K562 (cell line): ENCODE measurements around the gene CEMIP.

Experiments
- ARHGAP35 ChIP-seq: fragments of 450-650 bp; IDR thresholded peaks from 2 replicates; pipeline ENCODE4 v1.6.1; 2018; ENCODE audit not compliant: partially characterized antibody
- CBX5 ChIP-seq: IDR thresholded peaks from 2 replicates; pipeline ENCODE4 v1.6.1; 2014; ENCODE audit warnings: low read depth, borderline replicate concordance
- CHD1 ChIP-seq: fragments of 200-600 bp; sonication (generic); IDR thresholded peaks from one replicate; pipeline ENCODE4 v1.6.1; 2012; ENCODE audit warnings: mild to moderate bottlenecking, moderate library complexity, low read length, inconsistent platforms
- FOS ChIP-seq: IDR thresholded peaks from 3 replicates; pipeline ENCODE4 v1.6.1; 2011; ENCODE audit not compliant: insufficient read length; ENCODE audit errors: extremely low read depth
- MTA3 ChIP-seq: fragments of 450-650 bp; formaldehyde crosslinking; IDR thresholded peaks from 2 replicates; pipeline ENCODE4 v1.6.1; 2017; ENCODE audit warnings: mild to moderate bottlenecking, borderline replicate concordance
- POLR2A ChIP-seq: fragments of 450-650 bp; conservative IDR thresholded peaks from 2 replicates; pipeline ENCODE4 v1.6.1; 2016
- POLR2AphosphoS2 ChIP-seq: IDR thresholded peaks from 2 replicates; pipeline ENCODE4 v1.6.1; 2012; ENCODE audit warnings: low read length, improper control_type of control experiment
- TAF1 ChIP-seq: IDR thresholded peaks from 2 replicates; pipeline ENCODE4 v1.6.1; 2011; ENCODE audit warnings: mild to moderate bottlenecking, low read length, moderate library complexity; ENCODE audit not compliant: insufficient read depth, control insufficient read depth, severe bottlenecking; ENCODE audit errors: extremely low read depth
- ZNF253 ChIP-seq: fragments of 250-450 bp; sonication (Bioruptor Pico); conservative IDR thresholded peaks from 2 replicates; pipeline ENCODE4 v1.6.1; 2021; ENCODE audit warnings: mild to moderate bottlenecking
- TF ChIP-seq, protein P1 (sequence below): sonication (generic); formaldehyde crosslinking; IDR thresholded peaks from 2 replicates; pipeline ENCODE4 v1.9.0; 2022; ENCODE audit warnings: mild to moderate bottlenecking, missing genetic modification reagents
- TF ChIP-seq, protein P2 (sequence below), 3 experiments: IDR thresholded peaks in 2 of 3; conservative IDR thresholded peaks in 1 of 3; 2 replicates each; pipeline ENCODE4 v1.5.1; 2011 to 2012; ENCODE audit warnings: low read length in 3 of 3, mild to moderate bottlenecking in 3 of 3, control low read depth in 2 of 3, improper control_type of control experiment in 1 of 3, inconsistent platforms in 1 of 3, low read depth in 1 of 3, mixed read lengths in 1 of 3, moderate library complexity in 1 of 3; ENCODE audit not compliant: insufficient read depth in 2 of 3

DNA sequence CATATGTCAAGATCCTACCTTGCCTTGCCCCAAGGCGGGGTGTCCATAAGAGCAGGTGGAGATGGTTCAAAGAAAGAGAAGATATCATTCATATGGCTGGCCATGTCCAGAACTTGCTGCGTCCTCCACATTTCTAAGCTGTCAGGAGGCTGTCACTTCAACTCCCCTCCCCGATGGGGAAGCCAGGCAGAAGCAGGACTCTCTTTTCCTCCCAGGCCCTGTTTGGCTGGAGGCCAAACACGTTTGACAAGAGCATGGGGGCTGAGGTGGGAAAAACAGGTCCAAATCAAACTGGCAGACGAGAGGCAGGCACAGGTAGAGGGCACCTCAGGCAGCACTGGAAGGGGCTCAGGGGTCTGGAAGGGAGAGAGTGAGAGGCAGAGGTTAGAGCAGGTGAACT, 172.8 kb downstream of the CEMIP start:
- TF ChIP-seq CHD1: no peak
- TF ChIP-seq, protein P1, sequence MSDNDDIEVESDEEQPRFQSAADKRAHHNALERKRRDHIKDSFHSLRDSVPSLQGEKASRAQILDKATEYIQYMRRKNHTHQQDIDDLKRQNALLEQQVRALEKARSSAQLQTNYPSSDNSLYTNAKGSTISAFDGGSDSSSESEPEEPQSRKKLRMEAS: no peak
- TF ChIP-seq TAF1: no peak
- TF ChIP-seq ARHGAP35: no peak
- no peak for TF ChIP-seq MTA3
- no peak for TF ChIP-seq FOS
- TF ChIP-seq, protein P2, sequence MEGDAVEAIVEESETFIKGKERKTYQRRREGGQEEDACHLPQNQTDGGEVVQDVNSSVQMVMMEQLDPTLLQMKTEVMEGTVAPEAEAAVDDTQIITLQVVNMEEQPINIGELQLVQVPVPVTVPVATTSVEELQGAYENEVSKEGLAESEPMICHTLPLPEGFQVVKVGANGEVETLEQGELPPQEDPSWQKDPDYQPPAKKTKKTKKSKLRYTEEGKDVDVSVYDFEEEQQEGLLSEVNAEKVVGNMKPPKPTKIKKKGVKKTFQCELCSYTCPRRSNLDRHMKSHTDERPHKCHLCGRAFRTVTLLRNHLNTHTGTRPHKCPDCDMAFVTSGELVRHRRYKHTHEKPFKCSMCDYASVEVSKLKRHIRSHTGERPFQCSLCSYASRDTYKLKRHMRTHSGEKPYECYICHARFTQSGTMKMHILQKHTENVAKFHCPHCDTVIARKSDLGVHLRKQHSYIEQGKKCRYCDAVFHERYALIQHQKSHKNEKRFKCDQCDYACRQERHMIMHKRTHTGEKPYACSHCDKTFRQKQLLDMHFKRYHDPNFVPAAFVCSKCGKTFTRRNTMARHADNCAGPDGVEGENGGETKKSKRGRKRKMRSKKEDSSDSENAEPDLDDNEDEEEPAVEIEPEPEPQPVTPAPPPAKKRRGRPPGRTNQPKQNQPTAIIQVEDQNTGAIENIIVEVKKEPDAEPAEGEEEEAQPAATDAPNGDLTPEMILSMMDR (IDR thresholded peaks at IDR 0.05 in 2 of 3, conservative IDR thresholded peaks at IDR 0.05 in 1 of 3; ENCODE audit: insufficient read depth in 2 of 3, low read depth in 1 of 3, low read length in 3 of 3): no peak
- TF ChIP-seq POLR2AphosphoS2: no peak
- TF ChIP-seq POLR2A: no peak
- TF ChIP-seq ZNF253 (CRISPR knock-in tag): no peak
- TF ChIP-seq CBX5: no peak
